ENCODE data around the gene PRAMEF5. TPM values are rescaled to one million over a fixed set of nuclear protein-coding genes. Genes with fewer than 3 reads are reported as not detected.
"Not testable (repeated sequence)": the region's sequence is repeated elsewhere in the genome, so short reads cannot be mapped to it uniquely, and the experiment has no call there.

The PRAMEF5 gene
- total and polyA plus RNA-seq, 9 of the 15 experiments (the other 6 are each of a cell fraction or from before 2014, with no cell fraction given) = not detected

DNA sequence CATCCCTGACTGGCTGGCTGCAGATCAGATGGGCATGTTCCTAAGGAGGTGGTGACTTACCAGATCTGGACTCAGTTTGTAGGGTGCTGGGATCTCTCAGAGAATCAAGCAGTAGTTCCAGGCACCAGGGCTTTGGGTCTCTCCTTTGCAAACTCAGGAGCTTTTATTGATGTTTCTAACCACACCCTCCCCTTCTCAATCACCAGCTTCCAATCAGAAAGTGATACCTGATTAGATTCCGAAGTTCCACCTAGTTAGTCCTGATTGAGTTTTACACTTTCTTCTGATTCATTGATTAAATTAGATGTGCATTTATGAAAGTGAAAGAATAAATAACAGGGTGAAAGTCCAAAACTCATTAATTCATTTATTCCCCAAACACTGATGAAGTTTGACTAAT is 31.0 kb downstream of the PRAMEF5 start, which contains the start of gene PRAMEF8:
PRAMEF8 (minus strand) TSS at position 101 of the 400 bp plus-strand sequence. CDS start 1,046 bp downstream, outside the sequence.
- CTCF ChIA-PET (ENCODE audit: low intra/inter-chr PET ratio); BruUV-seq (replicated peaks); DNase-seq (ENCODE audit: extremely low read depth in 1 of 4, low spot score in 3 of 4); in situ Hi-C loops (cut with MboI); H4K20me1 ChIP-seq (replicated peaks; ENCODE audit: control insufficient read depth, insufficient read depth, low read length); H3K79me2 ChIP-seq (ENCODE audit: control insufficient read depth, insufficient read depth, low read length); H3K4me3 ChIP-seq; POLR2A ChIA-PET; H3K9ac ChIP-seq (ENCODE audit: insufficient read depth in 1 of 2, low read depth in 2 of 2, low read length in 2 of 2); H3K27ac ChIP-seq (ENCODE audit: extremely low read depth, low read depth, low read length); H2AFZ ChIP-seq (ENCODE audit: low read depth, low read length); H3K4me2 ChIP-seq (ENCODE audit: insufficient read depth, low read length); H3K9me3 ChIP-seq (replicated peaks; ENCODE audit: control insufficient read depth, insufficient read depth, low read depth, low read length); H3K4me1 ChIP-seq (replicated peaks in 1 of 2; ENCODE audit: control insufficient read depth in 2 of 2, insufficient read depth in 2 of 2, low read length in 2 of 2); FAIRE-seq; H3K9me1 ChIP-seq (ENCODE audit: control insufficient read depth, insufficient read depth, low read length); intact Hi-C loops (cut with micrococcal nuclease); H3K36me3 ChIP-seq (ENCODE audit: control insufficient read depth, insufficient read depth, low read length); H3K27me3 ChIP-seq (ENCODE audit: control insufficient read depth in 2 of 2, insufficient read depth in 2 of 2, low read length in 2 of 2); ATAC-seq: not testable (repeated sequence)
- WGBS (ENCODE audit: insufficient coverage, low coverage, missing lambda C conversion rate) = no CpG with 5 or more reads among the region's 1 CpG

DNA sequence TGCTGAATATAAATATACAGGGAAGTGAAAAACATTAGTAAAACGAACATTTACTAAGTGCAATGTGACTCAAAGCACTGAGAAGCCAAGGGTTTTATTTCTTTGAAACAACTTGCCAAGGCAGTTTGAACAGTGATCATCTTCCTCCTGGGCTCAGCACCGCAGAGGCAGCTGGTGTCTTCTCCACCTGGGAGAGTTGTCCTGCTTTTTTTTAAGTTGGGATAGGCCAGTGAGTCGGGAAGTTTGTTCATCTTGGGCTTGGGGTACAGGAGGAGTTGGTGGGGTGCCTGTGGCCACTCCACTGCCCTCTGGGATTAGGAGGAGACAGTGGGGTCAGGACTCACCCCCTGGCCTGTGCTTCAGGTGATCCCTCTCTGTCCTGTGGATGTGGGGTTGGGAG is 35.0 kb downstream of the PRAMEF5 start:
- BruUV-seq (replicated peaks); CTCF ChIA-PET (ENCODE audit: low intra/inter-chr PET ratio); H3K9ac ChIP-seq (ENCODE audit: insufficient read depth in 1 of 2, low read depth in 2 of 2, low read length in 2 of 2); H3K36me3 ChIP-seq (ENCODE audit: control insufficient read depth, insufficient read depth, low read length); H3K4me3 ChIP-seq; in situ Hi-C loops (cut with MboI); H3K4me2 ChIP-seq (ENCODE audit: insufficient read depth, low read length); DNase-seq (ENCODE audit: extremely low read depth in 1 of 4, low spot score in 3 of 4); intact Hi-C loops (cut with micrococcal nuclease); H3K4me1 ChIP-seq (replicated peaks in 1 of 2; ENCODE audit: control insufficient read depth in 2 of 2, insufficient read depth in 2 of 2, low read length in 2 of 2); FAIRE-seq; H3K9me3 ChIP-seq (replicated peaks; ENCODE audit: control insufficient read depth, insufficient read depth, low read depth, low read length); H3K27me3 ChIP-seq (ENCODE audit: control insufficient read depth in 2 of 2, insufficient read depth in 2 of 2, low read length in 2 of 2); H2AFZ ChIP-seq (ENCODE audit: low read depth, low read length); ATAC-seq; H4K20me1 ChIP-seq (replicated peaks; ENCODE audit: control insufficient read depth, insufficient read depth, low read length); POLR2A ChIA-PET; H3K27ac ChIP-seq (ENCODE audit: extremely low read depth, low read depth, low read length); H3K9me1 ChIP-seq (ENCODE audit: control insufficient read depth, insufficient read depth, low read length); H3K79me2 ChIP-seq (ENCODE audit: control insufficient read depth, insufficient read depth, low read length): not testable (repeated sequence)
- 0% methylated on average over 2 of the region's 3 CpGs for WGBS (ENCODE audit: insufficient coverage, low coverage, missing lambda C conversion rate)

- H3K4me3 ChIP-seq; H3K27me3 ChIP-seq (ENCODE audit: control insufficient read depth in 2 of 2, insufficient read depth in 2 of 2, low read length in 2 of 2); H2AFZ ChIP-seq (ENCODE audit: low read depth, low read length); H3K9me1 ChIP-seq (ENCODE audit: control insufficient read depth, insufficient read depth, low read length); H4K20me1 ChIP-seq (replicated peaks; ENCODE audit: control insufficient read depth, insufficient read depth, low read length); in situ Hi-C loops (cut with MboI); DNase-seq (ENCODE audit: extremely low read depth in 1 of 4, low spot score in 3 of 4); intact Hi-C loops (cut with micrococcal nuclease); H3K27ac ChIP-seq (ENCODE audit: extremely low read depth, low read depth, low read length); POLR2A ChIA-PET; H3K79me2 ChIP-seq (ENCODE audit: control insufficient read depth, insufficient read depth, low read length); H3K4me1 ChIP-seq (replicated peaks in 1 of 2; ENCODE audit: control insufficient read depth in 2 of 2, insufficient read depth in 2 of 2, low read length in 2 of 2); BruUV-seq (replicated peaks); FAIRE-seq; H3K36me3 ChIP-seq (ENCODE audit: control insufficient read depth, insufficient read depth, low read length); H3K4me2 ChIP-seq (ENCODE audit: insufficient read depth, low read length); CTCF ChIA-PET (ENCODE audit: low intra/inter-chr PET ratio); H3K9me3 ChIP-seq (replicated peaks; ENCODE audit: control insufficient read depth, insufficient read depth, low read depth, low read length); H3K9ac ChIP-seq (ENCODE audit: insufficient read depth in 1 of 2, low read depth in 2 of 2, low read length in 2 of 2); ATAC-seq: not testable (repeated sequence)
- 0% methylated on average over 1 of the region's 5 CpGs for WGBS (ENCODE audit: insufficient coverage, low coverage, missing lambda C conversion rate)
Measured at GRCh38 chr1:13297216-13297931, 43.4 kb downstream of the PRAMEF5 start.

DNA sequence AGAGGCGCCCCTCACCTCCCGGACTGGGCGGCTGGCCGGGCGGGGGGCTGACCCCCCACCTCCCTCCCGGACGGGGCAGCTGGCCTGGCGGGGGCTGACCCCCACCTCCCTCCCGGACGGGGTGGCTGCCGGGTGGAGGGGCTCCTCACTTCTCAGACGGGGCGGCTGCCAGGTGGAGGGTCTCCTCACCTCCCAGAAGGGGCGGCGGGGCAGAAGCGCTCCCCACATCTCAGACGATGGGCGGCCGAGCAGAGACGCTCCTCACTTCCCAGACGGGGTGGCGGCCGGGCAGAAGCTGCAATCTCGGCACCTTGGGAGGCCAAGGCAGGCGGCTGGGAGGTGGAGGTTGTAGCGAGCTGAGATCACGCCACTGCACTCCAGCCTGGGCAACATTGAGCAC is 44.7 kb downstream of the PRAMEF5 start:
- H3K4me1 ChIP-seq (replicated peaks in 1 of 2; ENCODE audit: control insufficient read depth in 2 of 2, insufficient read depth in 2 of 2, low read length in 2 of 2); H3K36me3 ChIP-seq (ENCODE audit: control insufficient read depth, insufficient read depth, low read length); intact Hi-C loops (cut with micrococcal nuclease); ATAC-seq; H3K27ac ChIP-seq (ENCODE audit: extremely low read depth, low read depth, low read length); H3K27me3 ChIP-seq (ENCODE audit: control insufficient read depth in 2 of 2, insufficient read depth in 2 of 2, low read length in 2 of 2); FAIRE-seq; H3K9me3 ChIP-seq (replicated peaks; ENCODE audit: control insufficient read depth, insufficient read depth, low read depth, low read length); DNase-seq (ENCODE audit: extremely low read depth in 1 of 4, low spot score in 3 of 4); H4K20me1 ChIP-seq (replicated peaks; ENCODE audit: control insufficient read depth, insufficient read depth, low read length); CTCF ChIA-PET (ENCODE audit: low intra/inter-chr PET ratio); H3K9ac ChIP-seq (ENCODE audit: insufficient read depth in 1 of 2, low read depth in 2 of 2, low read length in 2 of 2); H3K9me1 ChIP-seq (ENCODE audit: control insufficient read depth, insufficient read depth, low read length); BruUV-seq (replicated peaks); H3K4me3 ChIP-seq; H2AFZ ChIP-seq (ENCODE audit: low read depth, low read length); in situ Hi-C loops (cut with MboI); POLR2A ChIA-PET; H3K79me2 ChIP-seq (ENCODE audit: control insufficient read depth, insufficient read depth, low read length); H3K4me2 ChIP-seq (ENCODE audit: insufficient read depth, low read length): not testable (repeated sequence)
- WGBS (ENCODE audit: insufficient coverage, low coverage, missing lambda C conversion rate) = 0% methylated on average over 4 of the region's 27 CpGs

Data from K562 (cell line).